Endothelial cell (in vitro differentiated cells): Measurements from ENCODE around the gene HSD17B12. TPM values are rescaled to one million over a fixed set of nuclear protein-coding genes. Genes with fewer than 3 reads are reported as not detected.
A peak's percentile ranks its signal among the peaks of the same experiment; 100 is the strongest.

Experiments
- DNase-seq: peaks from one replicate; pipeline ENCODE4 v3.0.0; 2021; ENCODE audit warnings: low spot score
- H3K27ac Mint-ChIP-seq: one replicate; pipeline ENCODE4 v1.8.0; 2021; ENCODE audit warnings: mixed read lengths, inconsistent platforms; ENCODE audit not compliant: unreplicated experiment
- H3K27me3 Mint-ChIP-seq: one replicate; pipeline ENCODE4 v1.8.0; 2021; ENCODE audit warnings: mild to moderate bottlenecking, moderate library complexity, mixed read lengths, inconsistent platforms; ENCODE audit not compliant: unreplicated experiment
- H3K36me3 Mint-ChIP-seq: one replicate; pipeline ENCODE4 v1.8.0; 2021; ENCODE audit warnings: mild to moderate bottlenecking, low read depth, mixed read lengths, inconsistent platforms; ENCODE audit not compliant: unreplicated experiment
- H3K4me1 Mint-ChIP-seq: one replicate; pipeline ENCODE4 v1.8.0; 2021; ENCODE audit warnings: mild to moderate bottlenecking, mixed read lengths, inconsistent platforms; ENCODE audit not compliant: unreplicated experiment
- H3K4me3 Mint-ChIP-seq: one replicate; pipeline ENCODE4 v1.8.0; 2021; ENCODE audit warnings: mild to moderate bottlenecking, mixed read lengths, inconsistent platforms; ENCODE audit not compliant: unreplicated experiment
- H3K9me3 Mint-ChIP-seq: one replicate; pipeline ENCODE4 v1.8.0; 2021; ENCODE audit warnings: mixed read lengths, inconsistent platforms; ENCODE audit not compliant: unreplicated experiment
- total RNA-seq: library from RNA; stranded (reverse); fragmentation: NEBNext Ultra II Directional; extraction: Animal tissue kit (Norgen Biotek cat#: 25700); gene quantifications from one replicate; pipeline ENCODE4 v1.2.1, GENCODE V29; 2021; ENCODE audit not compliant: unreplicated experiment
- TF ChIP-seq, protein P1 (sequence below): fragments of 200-600 bp; sonication (generic); IDR thresholded peaks from one replicate; pipeline ENCODE4 v1.5.0; 2021; ENCODE audit warnings: antibody characterized with exemption; ENCODE audit not compliant: unreplicated experiment

The HSD17B12 gene
- total RNA-seq, 1 donor from 2014 or later: 110 TPM

DNA sequence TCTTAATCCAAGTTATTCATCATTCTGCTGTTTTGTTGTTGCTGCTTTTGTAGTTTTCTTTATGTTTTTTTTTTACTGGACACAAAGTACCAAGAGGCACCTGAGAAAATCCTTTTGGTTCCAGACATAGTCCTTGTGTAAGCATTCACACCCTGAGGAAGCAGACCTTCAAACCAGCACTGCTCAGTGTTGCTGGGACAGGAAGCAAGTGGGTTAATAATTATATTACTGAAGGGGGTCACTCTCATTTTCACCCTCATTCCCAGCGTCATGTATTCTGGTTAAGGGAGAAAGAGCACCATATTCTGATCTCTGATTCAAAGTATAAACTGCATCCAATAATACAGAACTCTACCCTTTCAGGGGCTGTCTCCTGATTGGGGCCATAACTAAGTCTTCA, 194.2 kb downstream of the HSD17B12 start:
- Mint-ChIP-seq H3K27me3 (peaks cover 3% of the 10 kb centered on the region), H3K4me1 (no peaks in the 10 kb centered on the region), H3K9me3 (no peaks in the 10 kb centered on the region), H3K4me3 (no peak overlapping the region), H3K27ac (no peak overlapping the region), H3K36me3 (peaks cover 4% of the 10 kb centered on the region)
- DNase-seq: no peak
- TF ChIP-seq, protein P1, sequence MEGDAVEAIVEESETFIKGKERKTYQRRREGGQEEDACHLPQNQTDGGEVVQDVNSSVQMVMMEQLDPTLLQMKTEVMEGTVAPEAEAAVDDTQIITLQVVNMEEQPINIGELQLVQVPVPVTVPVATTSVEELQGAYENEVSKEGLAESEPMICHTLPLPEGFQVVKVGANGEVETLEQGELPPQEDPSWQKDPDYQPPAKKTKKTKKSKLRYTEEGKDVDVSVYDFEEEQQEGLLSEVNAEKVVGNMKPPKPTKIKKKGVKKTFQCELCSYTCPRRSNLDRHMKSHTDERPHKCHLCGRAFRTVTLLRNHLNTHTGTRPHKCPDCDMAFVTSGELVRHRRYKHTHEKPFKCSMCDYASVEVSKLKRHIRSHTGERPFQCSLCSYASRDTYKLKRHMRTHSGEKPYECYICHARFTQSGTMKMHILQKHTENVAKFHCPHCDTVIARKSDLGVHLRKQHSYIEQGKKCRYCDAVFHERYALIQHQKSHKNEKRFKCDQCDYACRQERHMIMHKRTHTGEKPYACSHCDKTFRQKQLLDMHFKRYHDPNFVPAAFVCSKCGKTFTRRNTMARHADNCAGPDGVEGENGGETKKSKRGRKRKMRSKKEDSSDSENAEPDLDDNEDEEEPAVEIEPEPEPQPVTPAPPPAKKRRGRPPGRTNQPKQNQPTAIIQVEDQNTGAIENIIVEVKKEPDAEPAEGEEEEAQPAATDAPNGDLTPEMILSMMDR: no peak

GRCh38 chr11:43879789-43880639, 199.5 kb downstream of the HSD17B12 start:
- no peak for DNase-seq
- Mint-ChIP-seq H3K4me3 (peak overlapping the region; percentile 94), H3K27me3 (peaks cover 5% of the 10 kb centered on the region), H3K36me3 (peaks cover 6% of the 10 kb centered on the region), H3K27ac (no peak overlapping the region), H3K4me1 (peaks cover 28% of the 10 kb centered on the region), H3K9me3 (no peaks in the 10 kb centered on the region)
- TF ChIP-seq, protein P1: no peak

GRCh38 chr11:43880640-43881159, 200.2 kb downstream of the HSD17B12 start, which contains the start of gene ALKBH3:
Gene ALKBH3 (plus strand): TSS chr11:43880831. CDS start chr11:43882653, 1,822 bp downstream.
- DNase-seq: peak; percentile 88
- Mint-ChIP-seq H3K36me3 (peaks cover 11% of the 10 kb centered on the region), H3K9me3 (no peaks in the 10 kb centered on the region), H3K27ac (peak within 1 kb of the TSS; percentile 12), H3K4me1 (peaks cover 28% of the 10 kb centered on the region), H3K4me3 (peak within 1 kb of the TSS; percentile 94), H3K27me3 (peaks cover 5% of the 10 kb centered on the region)
- TF ChIP-seq, protein P1: no peak

GRCh38 chr11:43892851-43893250, 212.3 kb downstream of the HSD17B12 start:
- H3K27ac Mint-ChIP-seq: no peak overlapping the region
- H3K36me3 Mint-ChIP-seq: peaks cover 37% of the 10 kb centered on the region
- H3K4me3 Mint-ChIP-seq: no peak overlapping the region
- no peaks in the 10 kb centered on the region for H3K9me3 Mint-ChIP-seq
- no peaks in the 10 kb centered on the region for H3K4me1 Mint-ChIP-seq
- DNase-seq: no peak
- TF ChIP-seq, protein P1: no peak
- H3K27me3 Mint-ChIP-seq: no peaks in the 10 kb centered on the region

DNA sequence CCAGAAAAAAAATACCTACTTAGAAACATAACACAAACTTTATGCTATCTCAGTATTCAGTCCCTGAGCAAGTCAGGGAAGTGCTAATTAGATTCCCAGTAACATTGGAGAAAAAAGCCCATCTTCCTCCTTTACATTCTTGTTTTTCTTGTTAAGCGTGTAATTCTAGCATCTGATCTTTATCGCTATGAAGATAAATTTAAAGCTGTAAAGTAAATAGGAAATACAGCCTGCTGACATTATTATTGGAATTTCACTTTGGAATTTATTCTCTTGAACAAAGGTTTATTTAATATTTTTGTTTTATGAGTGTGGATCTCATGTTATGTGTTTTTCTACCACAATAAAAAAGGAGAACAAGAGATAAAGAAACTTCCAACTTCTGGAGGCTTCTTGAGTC, 214.0 kb downstream of the HSD17B12 start:
- no peaks in the 10 kb centered on the region for H3K4me1 Mint-ChIP-seq
- H3K27me3 Mint-ChIP-seq: no peaks in the 10 kb centered on the region
- no peak overlapping the region for H3K27ac Mint-ChIP-seq
- H3K36me3 Mint-ChIP-seq: peaks cover 54% of the 10 kb centered on the region
- DNase-seq: no peak
- TF ChIP-seq, protein P1: no peak
- H3K4me3 Mint-ChIP-seq: no peak overlapping the region
- no peaks in the 10 kb centered on the region for H3K9me3 Mint-ChIP-seq
